Measurements from ENCODE around the gene RBM33. TPM values are rescaled to one million over a fixed set of nuclear protein-coding genes. Genes with fewer than 3 reads are reported as not detected.

RBM33 gene
- total RNA-seq, 1 experiment from 2014 or later, result 81.8 TPM

GRCh38 chr7:155800301-155800700 lies 155.8 kb downstream of the RBM33 start:
- peaks cover 4% of the 10 kb centered on the region for H3K4me1 Mint-ChIP-seq
- no peak for ATAC-seq
- no peak for DNase-seq (ENCODE audit: low spot score)
- H3K4me3 Mint-ChIP-seq, result no peak overlapping the region
- no peaks in the 10 kb centered on the region for H3K36me3 Mint-ChIP-seq
- TF ChIP-seq, protein P1, sequence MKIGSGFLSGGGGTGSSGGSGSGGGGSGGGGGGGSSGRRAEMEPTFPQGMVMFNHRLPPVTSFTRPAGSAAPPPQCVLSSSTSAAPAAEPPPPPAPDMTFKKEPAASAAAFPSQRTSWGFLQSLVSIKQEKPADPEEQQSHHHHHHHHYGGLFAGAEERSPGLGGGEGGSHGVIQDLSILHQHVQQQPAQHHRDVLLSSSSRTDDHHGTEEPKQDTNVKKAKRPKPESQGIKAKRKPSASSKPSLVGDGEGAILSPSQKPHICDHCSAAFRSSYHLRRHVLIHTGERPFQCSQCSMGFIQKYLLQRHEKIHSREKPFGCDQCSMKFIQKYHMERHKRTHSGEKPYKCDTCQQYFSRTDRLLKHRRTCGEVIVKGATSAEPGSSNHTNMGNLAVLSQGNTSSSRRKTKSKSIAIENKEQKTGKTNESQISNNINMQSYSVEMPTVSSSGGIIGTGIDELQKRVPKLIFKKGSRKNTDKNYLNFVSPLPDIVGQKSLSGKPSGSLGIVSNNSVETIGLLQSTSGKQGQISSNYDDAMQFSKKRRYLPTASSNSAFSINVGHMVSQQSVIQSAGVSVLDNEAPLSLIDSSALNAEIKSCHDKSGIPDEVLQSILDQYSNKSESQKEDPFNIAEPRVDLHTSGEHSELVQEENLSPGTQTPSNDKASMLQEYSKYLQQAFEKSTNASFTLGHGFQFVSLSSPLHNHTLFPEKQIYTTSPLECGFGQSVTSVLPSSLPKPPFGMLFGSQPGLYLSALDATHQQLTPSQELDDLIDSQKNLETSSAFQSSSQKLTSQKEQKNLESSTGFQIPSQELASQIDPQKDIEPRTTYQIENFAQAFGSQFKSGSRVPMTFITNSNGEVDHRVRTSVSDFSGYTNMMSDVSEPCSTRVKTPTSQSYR (CRISPR knock-in tag; IDR thresholded peaks at IDR 0.05), result no peak
- TF ChIP-seq ELF4 (CRISPR knock-in tag; IDR thresholded peaks at IDR 0.05; ENCODE audit: low read depth) (no peak), GTF2I (CRISPR knock-in tag; conservative IDR thresholded peaks at IDR 0.05) (no peak), ZNF232 (CRISPR knock-in tag; IDR thresholded peaks at IDR 0.05) (no peak), ZNF396 (CRISPR knock-in tag; IDR thresholded peaks at IDR 0.05; ENCODE audit: borderline replicate concordance) (no peak), ZNF219 (CRISPR knock-in tag; IDR thresholded peaks at IDR 0.05; ENCODE audit: borderline replicate concordance) (no peak), ZBTB43 (CRISPR knock-in tag; IDR thresholded peaks at IDR 0.05) (no peak), MYBL2 (CRISPR knock-in tag; IDR thresholded peaks at IDR 0.05) (no peak), RELA (CRISPR knock-in tag; IDR thresholded peaks at IDR 0.05; ENCODE audit: borderline replicate concordance) (no peak)
- TF ChIP-seq, protein P2, sequence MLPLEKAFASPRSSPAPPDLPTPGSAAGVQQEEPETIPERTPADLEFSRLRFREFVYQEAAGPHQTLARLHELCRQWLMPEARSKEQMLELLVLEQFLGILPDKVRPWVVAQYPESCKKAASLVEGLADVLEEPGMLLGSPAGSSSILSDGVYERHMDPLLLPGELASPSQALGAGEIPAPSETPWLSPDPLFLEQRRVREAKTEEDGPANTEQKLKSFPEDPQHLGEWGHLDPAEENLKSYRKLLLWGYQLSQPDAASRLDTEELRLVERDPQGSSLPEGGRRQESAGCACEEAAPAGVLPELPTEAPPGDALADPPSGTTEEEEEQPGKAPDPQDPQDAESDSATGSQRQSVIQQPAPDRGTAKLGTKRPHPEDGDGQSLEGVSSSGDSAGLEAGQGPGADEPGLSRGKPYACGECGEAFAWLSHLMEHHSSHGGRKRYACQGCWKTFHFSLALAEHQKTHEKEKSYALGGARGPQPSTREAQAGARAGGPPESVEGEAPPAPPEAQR (CRISPR knock-in tag; IDR thresholded peaks at IDR 0.05), result no peak
- no peaks in the 10 kb centered on the region for H3K9me3 Mint-ChIP-seq
- H3K27me3 Mint-ChIP-seq (ENCODE audit: low read depth), result peaks cover 89% of the 10 kb centered on the region
- POLR2A ChIA-PET, result no interaction called here
- CTCF ChIA-PET, result no interaction called here
- no peak overlapping the region for H3K27ac Mint-ChIP-seq

DNA sequence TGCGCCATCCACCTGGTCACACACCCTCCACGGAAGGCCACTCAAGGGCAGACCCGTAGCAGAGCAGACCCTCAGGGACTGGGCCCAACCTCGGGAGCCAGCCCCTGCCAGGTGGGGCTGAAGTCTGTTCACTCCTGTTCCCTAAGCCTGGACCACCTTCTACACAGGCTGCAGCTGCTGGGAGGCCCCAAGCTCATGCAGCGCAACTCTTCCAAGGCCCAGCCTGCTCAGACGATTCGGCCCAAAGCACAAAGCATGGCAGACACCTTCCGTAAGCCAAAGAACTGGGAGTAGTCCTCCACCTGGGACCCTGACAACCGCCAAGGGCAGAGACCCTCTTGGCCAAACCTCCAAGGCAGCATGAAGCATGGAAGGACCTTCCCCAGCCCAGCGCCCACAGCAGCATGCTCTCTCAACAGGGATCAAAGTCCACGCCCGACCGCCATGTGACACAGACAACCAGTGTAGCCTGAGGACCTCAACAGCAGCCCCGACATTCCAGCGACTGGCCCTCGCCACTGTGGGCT lies 156.3 kb downstream of the RBM33 start:
- no peak for DNase-seq (ENCODE audit: low spot score)
- H3K27me3 Mint-ChIP-seq (ENCODE audit: low read depth), result peaks cover 91% of the 10 kb centered on the region
- no peak for ATAC-seq
- no peaks in the 10 kb centered on the region for H3K9me3 Mint-ChIP-seq
- no peak overlapping the region for H3K27ac Mint-ChIP-seq
- H3K4me1 Mint-ChIP-seq, result peaks cover 4% of the 10 kb centered on the region
- H3K4me3 Mint-ChIP-seq, result no peak overlapping the region
- ChIA-PET POLR2A (no interaction called here), CTCF (no interaction called here)
- no peaks in the 10 kb centered on the region for H3K36me3 Mint-ChIP-seq
- TF ChIP-seq OVOL2 (CRISPR knock-in tag; IDR thresholded peaks at IDR 0.05; ENCODE audit: borderline replicate concordance) (no peak), IRF2 (CRISPR knock-in tag; IDR thresholded peaks at IDR 0.05; ENCODE audit: borderline replicate concordance, low read depth) (no peak), IRF1 (CRISPR knock-in tag; IDR thresholded peaks at IDR 0.05) (no peak), ZNF138 (CRISPR knock-in tag; conservative IDR thresholded peaks at IDR 0.05) (no peak), ZNF512 (CRISPR knock-in tag; IDR thresholded peaks at IDR 0.05; ENCODE audit: borderline replicate concordance) (no peak), ZNF671 (CRISPR knock-in tag; IDR thresholded peaks at IDR 0.05) (no peak), FOXK1 (CRISPR knock-in tag; IDR thresholded peaks at IDR 0.05) (no peak), NR1H2 (CRISPR knock-in tag; IDR thresholded peaks at IDR 0.05) (no peak), NR3C1 (CRISPR knock-in tag; conservative IDR thresholded peaks at IDR 0.05; ENCODE audit: low read depth) (no peak), E2F1 (CRISPR knock-in tag; IDR thresholded peaks at IDR 0.05) (no peak), PREB (CRISPR knock-in tag; IDR thresholded peaks at IDR 0.05; ENCODE audit: borderline replicate concordance) (no peak), EMX1 (CRISPR knock-in tag; IDR thresholded peaks at IDR 0.05) (no peak), NR2C2 (CRISPR knock-in tag; IDR thresholded peaks at IDR 0.05) (no peak)
- TF ChIP-seq, protein P3, sequence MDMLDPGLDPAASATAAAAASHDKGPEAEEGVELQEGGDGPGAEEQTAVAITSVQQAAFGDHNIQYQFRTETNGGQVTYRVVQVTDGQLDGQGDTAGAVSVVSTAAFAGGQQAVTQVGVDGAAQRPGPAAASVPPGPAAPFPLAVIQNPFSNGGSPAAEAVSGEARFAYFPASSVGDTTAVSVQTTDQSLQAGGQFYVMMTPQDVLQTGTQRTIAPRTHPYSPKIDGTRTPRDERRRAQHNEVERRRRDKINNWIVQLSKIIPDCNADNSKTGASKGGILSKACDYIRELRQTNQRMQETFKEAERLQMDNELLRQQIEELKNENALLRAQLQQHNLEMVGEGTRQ (CRISPR knock-in tag; IDR thresholded peaks at IDR 0.05), result no peak

All from WTC11 (cell line).